GM18867 (cell line): ENCODE results near the gene PREB.
A peak's percentile ranks its signal among the peaks of the same experiment; 100 is the strongest.
"Not testable (repeated sequence)": the region's sequence is repeated elsewhere in the genome, so short reads cannot be mapped to it uniquely, and the experiment has no call there.

Experiments
- ATAC-seq: cut with Tn5 transposase; IDR thresholded peaks from one replicate; pipeline ENCODE4 v1.9.1; 2021; ENCODE audit warnings: mild to moderate bottlenecking, moderate library complexity; ENCODE audit not compliant: unreplicated experiment

Gene PREB, protein sequence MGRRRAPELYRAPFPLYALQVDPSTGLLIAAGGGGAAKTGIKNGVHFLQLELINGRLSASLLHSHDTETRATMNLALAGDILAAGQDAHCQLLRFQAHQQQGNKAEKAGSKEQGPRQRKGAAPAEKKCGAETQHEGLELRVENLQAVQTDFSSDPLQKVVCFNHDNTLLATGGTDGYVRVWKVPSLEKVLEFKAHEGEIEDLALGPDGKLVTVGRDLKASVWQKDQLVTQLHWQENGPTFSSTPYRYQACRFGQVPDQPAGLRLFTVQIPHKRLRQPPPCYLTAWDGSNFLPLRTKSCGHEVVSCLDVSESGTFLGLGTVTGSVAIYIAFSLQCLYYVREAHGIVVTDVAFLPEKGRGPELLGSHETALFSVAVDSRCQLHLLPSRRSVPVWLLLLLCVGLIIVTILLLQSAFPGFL

GRCh38 chr2:27133905-27134780 lies at the start of gene PREB:
PREB (minus strand) TSS chr2:27134636; CDS start chr2:27134421, 215 bp downstream.
- ATAC-seq: peak; percentile 88

DNA sequence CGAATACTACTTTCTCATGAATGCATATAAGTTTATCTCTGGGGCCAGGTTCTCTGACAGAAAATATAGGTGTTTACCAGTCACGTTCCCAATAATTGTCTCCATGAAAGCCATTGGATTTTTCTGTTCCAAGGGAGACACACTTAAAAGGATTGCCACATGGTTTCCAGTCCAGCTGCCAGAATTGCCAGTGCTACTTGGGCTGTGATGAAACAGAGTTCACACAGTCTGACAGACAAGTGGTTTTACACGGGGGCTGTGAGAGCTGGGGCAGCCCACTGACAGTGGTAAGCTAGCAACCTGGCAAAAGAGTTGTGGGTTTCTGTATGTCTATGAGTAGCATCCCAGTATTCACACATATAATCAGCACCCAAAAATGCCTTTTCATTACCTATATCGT lies 49.7 kb upstream of the PREB start:
- ATAC-seq: no peak

DNA sequence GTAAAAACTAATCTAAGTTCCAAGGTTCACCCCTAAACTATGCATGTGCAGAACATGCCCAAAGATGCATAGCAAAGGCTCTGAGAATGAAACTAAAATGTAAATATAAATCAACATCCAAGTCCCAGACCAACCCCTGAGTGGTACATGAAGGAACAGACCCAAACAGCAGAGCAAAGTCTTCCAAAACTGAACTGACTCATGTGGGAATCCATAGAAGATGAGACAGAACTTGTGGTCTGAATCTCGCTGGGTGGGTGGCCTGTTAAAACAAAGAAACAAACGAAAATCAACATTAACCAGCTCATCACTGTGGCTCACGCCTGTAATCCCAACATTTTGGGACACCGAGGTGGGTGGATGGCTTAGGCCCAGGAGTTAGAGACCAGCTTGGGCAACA lies 47.9 kb upstream of the PREB start:
- no peak for ATAC-seq

GRCh38 chr2:27179344-27180000 lies 45.0 kb upstream of the PREB start:
- no peak for ATAC-seq

DNA sequence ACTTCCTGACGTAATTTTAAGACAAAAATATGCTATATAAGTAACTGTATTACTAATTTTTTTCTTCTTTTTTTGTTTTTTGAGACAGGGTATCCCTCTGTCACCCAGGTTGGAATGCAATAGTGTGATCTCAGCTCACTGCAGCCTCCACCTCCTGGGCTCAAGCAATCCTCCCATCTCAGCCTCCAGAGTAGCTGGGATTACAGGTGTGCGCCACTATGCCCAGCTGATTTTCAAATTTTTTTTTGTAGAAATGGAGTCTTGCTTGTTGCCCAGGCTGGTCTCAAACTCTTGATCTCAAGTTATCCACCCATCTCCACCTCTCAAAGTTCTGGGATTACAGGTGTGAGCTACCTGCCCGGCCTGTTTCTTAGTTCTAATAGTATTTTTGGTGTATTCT lies 44.0 kb upstream of the PREB start:
- no peak for ATAC-seq

GRCh38 chr2:27177441-27178351 lies 43.3 kb upstream of the PREB start:
- no peak for ATAC-seq

DNA sequence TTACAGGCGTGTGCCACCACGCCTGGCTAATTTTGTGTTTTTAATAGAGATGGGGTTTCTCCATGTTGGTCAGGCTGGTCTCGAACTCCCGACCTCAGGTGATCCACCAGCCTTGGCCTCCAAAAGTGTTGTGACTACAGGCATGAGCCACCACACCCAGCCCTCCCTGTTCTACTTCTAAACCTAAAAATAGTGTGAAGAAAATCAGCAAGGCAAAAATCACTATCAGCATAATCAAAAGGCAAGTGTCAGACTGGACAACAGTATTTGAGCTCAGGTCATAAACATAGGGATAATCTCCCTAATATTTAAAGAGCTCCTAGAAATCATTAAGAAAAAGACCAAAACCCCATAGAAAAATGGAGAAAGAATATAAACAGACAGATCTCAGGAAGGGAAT lies 41.3 kb upstream of the PREB start:
- not testable (repeated sequence) for ATAC-seq

GRCh38 chr2:27175330-27175729 lies 40.9 kb upstream of the PREB start:
- no peak for ATAC-seq

DNA sequence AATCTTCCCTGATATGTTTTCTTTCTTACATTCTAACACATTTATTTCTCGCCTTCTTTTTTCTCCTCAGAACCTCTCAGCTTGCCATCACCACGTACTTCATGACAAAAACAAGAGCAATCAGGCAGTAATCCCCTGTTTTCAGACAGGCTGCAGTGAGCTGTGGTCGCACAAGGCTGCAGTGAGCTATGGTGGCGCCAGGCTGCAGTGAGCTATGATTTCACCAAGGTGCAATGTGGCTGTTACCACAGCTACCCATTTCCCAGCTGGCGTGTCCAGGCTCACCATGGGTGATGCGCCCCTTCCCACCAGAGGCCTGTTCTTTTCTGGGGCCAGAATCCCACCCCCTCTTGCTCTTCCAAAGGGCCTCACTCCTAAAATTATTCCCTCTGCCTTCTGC lies 40.2 kb upstream of the PREB start:
- no peak for ATAC-seq

GRCh38 chr2:27171351-27171848 lies 37.0 kb upstream of the PREB start:
- ATAC-seq: no peak

DNA sequence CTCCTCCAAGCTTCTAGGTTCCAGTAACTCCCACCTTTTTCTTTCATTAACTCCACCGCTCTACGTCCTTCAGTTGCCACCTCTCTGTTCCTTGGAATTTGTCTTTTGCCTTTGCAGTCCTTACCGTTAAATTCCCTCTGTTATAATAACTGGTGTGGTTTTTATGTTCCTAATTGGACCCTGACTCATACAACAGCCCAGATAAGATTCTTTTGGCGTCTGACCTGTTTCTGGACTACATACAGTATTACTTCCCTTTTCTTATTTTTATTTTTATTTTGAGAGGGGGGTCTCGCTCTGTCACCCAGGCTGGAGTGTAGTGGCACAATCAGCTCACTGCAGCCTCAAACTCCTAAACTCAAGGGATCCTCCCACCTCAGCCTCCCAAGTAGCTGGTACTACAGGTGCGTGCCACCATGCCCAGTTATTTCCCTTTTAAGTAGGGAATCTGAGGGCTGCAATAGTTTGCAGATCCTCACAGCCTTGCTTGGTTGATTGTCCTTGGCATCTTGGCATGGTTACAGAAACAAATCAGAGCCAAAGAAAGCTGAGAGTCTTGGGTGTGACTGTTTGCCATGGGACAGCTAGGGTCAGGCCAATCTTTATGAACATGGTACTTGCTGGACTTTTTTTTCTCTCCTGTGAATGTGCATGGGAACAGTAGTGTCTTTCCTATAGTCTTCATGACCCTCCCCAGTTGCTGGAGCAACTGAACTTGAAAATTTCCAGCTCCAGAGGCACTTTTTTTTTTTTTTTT lies 36.3 kb upstream of the PREB start:
- ATAC-seq: no peak

- ATAC-seq: no peak
Measured at GRCh38 chr2:27164960-27165763, 30.7 kb upstream of the PREB start.

DNA sequence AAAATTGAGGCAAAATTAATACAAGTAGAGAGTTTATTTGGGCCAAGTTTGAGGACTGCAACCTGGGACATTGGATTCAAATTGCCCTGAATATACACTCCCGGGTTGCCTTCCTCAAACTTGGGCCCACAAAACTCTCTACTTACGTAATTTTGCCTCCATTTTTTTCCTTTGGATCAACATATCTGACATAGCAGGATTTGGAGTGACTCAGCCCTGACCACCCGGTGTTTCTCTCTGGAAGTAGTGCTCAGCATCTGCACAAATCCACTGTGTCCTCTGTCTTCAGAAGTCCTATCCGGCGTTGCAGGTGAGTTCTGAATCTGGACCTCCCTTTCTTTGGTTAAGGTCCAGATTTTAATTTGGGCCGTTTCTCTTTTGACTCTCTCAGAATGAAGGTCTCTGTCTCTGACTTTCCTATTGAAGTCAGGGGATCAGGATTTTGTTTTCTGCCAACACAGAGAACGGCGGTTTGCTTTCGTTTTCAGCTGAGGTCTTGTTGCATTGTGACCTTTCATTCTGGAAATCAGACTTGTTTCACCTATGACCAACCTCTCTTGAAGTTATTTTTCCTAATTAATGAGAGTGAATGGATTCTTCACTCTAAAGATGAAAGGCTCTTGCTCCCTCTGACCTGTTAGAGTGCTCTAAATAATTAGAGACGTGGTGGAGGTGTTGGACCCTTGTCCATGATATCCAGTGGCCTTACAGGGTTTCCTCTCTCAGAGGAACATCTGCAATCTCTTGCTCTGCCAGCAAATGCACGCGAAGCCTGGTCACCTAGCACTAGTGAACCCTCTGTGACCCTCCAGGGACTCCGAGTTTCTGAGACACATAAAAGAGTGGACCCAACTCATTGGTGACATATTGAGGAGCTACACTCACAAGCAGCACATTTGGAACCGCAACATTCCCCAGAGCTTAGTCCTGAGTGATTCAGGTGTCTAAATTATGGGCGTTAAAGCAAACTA lies 28.0 kb upstream of the PREB start:
- no peak for ATAC-seq

DNA sequence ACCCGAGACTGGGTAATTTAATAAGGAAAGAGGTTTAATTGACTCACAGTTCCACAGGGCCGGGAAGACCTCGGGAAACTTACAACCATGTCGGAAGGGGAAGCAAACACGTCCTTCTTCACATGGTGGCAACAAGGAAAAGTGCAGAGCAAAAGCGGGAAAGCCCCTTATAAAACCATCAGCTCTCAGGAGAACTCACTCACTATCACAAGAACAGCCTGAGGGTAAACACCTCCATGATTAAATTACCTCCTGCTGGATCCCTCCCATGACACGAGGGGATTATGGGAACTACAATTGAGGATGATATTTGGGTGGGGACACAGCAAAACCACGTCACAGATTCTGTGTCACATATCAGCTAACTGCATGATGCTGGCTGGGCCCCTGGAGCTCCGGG lies 25.8 kb upstream of the PREB start:
- ATAC-seq: no peak

DNA sequence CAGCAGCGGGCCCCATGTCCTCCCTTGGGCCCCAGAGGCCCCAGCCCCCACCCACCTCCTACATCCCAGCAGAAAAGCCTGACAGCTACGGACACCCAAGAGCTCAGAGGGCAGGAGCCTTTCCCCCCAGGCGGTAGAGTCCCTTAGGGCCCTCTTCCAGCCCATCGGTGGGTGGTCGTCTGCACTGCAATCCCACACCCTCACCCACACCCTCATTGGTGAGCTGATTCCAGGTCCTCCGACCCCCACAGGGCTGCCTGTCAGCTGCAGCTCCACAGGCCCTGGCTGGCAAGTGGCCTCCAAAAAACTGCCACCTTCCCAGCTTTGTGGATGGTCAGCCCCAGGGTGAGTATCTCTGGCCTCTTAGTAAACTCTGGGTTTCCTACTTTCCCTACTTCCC lies 24.8 kb upstream of the PREB start:
- no peak for ATAC-seq

DNA sequence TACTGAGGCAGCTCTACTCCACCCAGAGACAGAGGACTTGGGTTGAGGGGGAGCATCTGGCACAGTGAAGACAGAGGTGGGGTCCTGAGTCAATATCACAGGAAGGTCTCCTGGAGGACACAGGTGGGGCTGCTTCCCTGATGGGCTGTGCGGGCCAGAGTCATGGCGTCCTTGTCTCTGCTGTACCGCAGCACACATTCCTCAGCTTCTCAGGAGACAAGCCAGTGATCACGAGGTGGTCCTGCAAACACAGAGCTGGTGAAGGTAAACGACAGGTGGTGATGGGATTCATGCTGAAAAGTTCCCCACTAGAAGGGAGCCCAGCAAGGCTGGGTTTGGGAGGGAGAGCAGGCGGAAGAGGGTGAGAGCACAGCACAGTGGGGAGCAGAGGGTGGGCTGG lies 24.0 kb upstream of the PREB start:
- no peak for ATAC-seq

DNA sequence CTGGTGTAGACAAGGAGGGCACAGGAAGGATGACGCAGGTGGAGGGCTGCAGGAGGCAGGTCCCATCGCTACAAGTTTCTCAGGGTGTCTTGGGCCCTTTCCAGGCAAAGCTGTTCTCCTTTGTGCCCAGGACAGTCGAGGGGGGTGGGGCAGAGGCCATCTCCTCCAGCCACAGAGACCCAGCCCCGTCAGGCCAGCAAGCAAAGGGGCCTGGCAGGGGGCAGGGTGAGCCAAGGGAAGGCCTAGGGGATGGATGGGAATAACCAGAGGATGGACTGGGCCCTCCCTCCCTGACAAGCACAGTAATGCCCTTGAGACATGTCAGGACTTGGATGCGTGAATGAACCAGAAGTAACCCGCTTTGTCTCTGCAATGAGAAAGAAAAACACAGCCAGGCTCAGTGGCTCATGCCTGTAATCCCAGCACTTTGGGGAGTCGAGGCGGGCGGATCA lies 20.7 kb upstream of the PREB start:
- ATAC-seq: no peak
